Measurements from ENCODE around the gene GABBR1.

GRCh38 chr6:29516108-29516507 is 116.9 kb downstream of the GABBR1 start:
- TF ChIP-seq CTCF (IDR thresholded peaks at IDR 0.05) (no peak), POLR2A (IDR thresholded peaks at IDR 0.05) (no peak), EP300 (IDR thresholded peaks at IDR 0.05) (no peak)

Measured in tibial nerve (tissue), 4 donors.